Measurements from ENCODE around the gene GPR17. TPM values are rescaled to one million over a fixed set of nuclear protein-coding genes. Genes with fewer than 3 reads are reported as not detected.

The GPR17 gene
- total and polyA plus RNA-seq, 2 experiments from 2014 or later, result 0.09 TPM; not detected in 1

DNA sequence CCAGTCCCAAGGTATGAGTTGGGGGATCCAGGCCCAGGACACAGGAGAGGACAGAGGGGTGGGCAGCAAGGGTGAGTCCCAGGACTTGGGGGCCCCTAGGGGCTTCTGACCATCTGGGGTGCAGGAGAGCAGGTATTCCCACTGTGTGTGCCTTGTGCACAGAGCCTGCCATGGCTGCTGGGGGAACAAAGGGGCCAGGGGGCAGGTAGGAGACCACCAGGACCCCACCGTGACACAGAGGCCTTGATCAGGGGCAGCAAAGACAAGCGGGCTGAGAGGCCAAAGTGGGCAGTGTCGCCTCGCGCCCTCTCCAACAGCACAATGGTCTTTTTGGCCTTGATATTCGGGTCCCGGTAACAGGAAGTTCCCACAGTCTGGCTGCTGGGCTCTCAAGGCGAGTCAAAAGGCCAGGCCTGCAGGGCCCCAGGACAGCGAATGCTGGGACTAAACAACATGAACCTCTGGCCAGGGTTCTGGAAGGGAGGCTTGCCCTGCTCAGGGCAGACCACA, 12.3 kb upstream of the GPR17 start:
- no peak for DNase-seq (ENCODE audit: low read depth in 1 of 2, low spot score in 1 of 2)
- Histone ChIP-seq H3K4me1 (ENCODE audit: low read depth) (no peaks in the 10 kb centered on the region), H3K27ac (no peak overlapping the region), H3K4me3 (no peak overlapping the region), H3K9me3 (ENCODE audit: low read depth) (no peaks in the 10 kb centered on the region), H3K36me3 (no peaks in the 10 kb centered on the region), H3K27me3 (no peaks in the 10 kb centered on the region)
- TF ChIP-seq, protein P1, sequence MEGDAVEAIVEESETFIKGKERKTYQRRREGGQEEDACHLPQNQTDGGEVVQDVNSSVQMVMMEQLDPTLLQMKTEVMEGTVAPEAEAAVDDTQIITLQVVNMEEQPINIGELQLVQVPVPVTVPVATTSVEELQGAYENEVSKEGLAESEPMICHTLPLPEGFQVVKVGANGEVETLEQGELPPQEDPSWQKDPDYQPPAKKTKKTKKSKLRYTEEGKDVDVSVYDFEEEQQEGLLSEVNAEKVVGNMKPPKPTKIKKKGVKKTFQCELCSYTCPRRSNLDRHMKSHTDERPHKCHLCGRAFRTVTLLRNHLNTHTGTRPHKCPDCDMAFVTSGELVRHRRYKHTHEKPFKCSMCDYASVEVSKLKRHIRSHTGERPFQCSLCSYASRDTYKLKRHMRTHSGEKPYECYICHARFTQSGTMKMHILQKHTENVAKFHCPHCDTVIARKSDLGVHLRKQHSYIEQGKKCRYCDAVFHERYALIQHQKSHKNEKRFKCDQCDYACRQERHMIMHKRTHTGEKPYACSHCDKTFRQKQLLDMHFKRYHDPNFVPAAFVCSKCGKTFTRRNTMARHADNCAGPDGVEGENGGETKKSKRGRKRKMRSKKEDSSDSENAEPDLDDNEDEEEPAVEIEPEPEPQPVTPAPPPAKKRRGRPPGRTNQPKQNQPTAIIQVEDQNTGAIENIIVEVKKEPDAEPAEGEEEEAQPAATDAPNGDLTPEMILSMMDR (IDR thresholded peaks at IDR 0.05; ENCODE audit: low read depth, low read length), result no peak

DNA sequence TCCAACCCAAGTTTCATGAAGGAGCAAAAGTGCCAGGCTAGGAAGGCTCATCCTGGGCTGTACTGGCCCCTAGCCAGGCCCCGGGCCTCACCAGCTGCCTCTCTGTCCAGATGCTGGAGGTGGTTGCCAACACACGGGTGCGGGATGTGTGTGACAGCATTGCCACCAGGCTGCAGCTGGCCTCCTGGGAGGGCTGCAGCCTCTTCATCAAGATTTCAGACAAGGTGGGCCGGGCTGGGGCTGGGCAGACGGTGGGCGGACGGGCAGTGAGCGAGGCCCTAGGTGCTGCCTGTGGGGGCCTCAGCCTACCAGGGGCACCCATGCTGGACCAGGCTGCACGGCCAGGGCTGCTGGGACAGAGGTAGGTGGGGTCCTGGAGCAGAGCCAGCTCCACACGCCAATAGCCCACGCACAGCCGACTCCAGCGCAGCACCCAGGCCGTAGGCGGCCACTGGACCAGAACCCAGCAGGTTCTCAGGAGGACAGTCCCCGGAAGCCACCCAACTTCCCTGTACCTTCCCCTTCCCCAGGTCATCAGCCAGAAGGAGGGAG, 11.8 kb upstream of the GPR17 start:
- H3K36me3 ChIP-seq, result no peaks in the 10 kb centered on the region
- no peaks in the 10 kb centered on the region for H3K27me3 ChIP-seq
- H3K4me3 ChIP-seq, result no peak overlapping the region
- DNase-seq (ENCODE audit: low read depth in 1 of 2, low spot score in 1 of 2), result no peak
- no peaks in the 10 kb centered on the region for H3K4me1 ChIP-seq (ENCODE audit: low read depth)
- no peaks in the 10 kb centered on the region for H3K9me3 ChIP-seq (ENCODE audit: low read depth)
- TF ChIP-seq, protein P1 (IDR thresholded peaks at IDR 0.05; ENCODE audit: low read depth, low read length), result no peak
- no peak overlapping the region for H3K27ac ChIP-seq

DNA sequence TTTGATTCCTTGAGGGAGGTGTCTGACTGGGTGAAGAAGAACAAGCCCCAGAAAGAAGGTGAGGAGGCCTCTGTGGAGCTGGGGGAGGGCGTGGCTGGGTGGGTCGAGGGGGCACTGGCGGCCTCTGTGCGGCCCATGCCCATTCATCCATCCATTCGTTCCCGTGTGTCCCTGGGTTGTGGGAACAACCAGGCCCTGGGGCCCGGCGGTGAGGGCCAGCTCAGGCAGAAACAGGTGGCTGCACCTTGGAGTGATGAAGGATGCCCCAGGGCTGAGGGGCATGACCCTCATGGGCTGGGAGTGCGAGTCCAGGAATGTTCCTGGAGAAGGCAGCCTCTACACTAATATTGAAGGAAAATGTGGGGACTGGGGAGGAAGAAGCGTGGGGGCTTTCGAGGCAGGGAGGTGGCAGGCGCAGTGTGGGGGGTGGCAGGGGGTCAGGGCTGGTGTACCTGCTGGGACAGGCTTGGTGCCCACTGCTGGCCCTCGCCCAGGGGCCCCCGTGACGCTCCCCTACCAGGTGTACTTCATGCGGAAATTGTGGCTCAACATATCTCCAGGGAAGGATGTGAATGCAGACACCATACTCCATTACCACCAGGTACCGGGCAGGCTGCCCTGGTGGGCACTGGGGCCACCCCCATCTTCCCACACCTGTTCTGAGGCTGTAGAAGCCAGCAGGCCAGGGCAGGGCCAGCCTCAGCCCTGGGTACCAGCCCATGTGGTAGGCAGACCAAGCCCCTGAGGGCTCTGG, 11.2 kb upstream of the GPR17 start:
- TF ChIP-seq, protein P1 (IDR thresholded peaks at IDR 0.05; ENCODE audit: low read depth, low read length), result no peak
- Histone ChIP-seq H3K27ac (no peak overlapping the region), H3K36me3 (no peaks in the 10 kb centered on the region), H3K27me3 (no peaks in the 10 kb centered on the region), H3K4me1 (ENCODE audit: low read depth) (no peaks in the 10 kb centered on the region), H3K9me3 (ENCODE audit: low read depth) (no peaks in the 10 kb centered on the region), H3K4me3 (no peak overlapping the region)
- DNase-seq (ENCODE audit: low read depth in 1 of 2, low spot score in 1 of 2), result no peak

DNA sequence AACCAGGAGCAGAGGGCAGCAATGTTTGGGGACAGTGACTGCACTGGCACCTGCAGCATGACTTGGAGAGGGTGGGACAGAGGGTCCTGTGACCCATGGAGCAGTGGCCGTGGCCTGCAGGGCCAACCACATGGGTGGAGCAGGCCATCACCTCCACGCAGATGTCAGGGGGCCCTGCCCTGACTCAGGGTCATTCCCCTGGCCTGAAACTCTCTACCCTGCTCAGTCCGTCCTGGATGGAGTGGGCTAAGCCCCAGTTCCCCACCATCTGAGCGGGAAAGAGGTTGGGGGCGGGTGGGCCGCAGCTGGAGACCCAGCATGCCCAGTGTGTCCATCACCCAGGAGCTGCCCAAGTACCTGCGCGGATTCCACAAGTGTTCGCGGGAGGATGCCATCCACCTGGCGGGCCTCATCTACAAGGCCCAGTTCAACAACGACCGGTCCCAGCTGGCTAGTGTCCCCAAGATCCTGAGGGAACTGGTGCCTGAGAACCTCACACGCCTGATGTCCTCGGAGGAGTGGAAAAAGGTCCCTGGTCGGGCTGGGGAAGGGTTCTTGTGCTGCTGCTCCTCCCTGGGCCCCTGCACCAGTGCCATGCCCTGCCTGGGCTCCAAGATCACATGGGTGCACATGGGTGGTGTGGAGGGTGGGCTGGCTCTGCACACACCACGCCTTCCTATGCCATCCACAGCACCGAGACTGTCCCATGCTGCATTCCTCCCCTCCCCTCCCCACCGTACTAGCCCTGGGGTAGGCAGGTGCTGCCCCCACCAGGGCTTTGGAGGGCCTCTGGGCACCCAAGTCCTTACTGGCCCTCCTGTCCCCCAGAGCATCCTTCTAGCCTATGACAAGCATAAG, 10.3 kb upstream of the GPR17 start:
- no peak for DNase-seq (ENCODE audit: low read depth in 1 of 2, low spot score in 1 of 2)
- TF ChIP-seq, protein P1 (IDR thresholded peaks at IDR 0.05; ENCODE audit: low read depth, low read length), result no peak
- Histone ChIP-seq H3K4me3 (no peak overlapping the region), H3K4me1 (ENCODE audit: low read depth) (no peaks in the 10 kb centered on the region), H3K36me3 (no peaks in the 10 kb centered on the region), H3K27ac (no peak overlapping the region), H3K27me3 (no peaks in the 10 kb centered on the region), H3K9me3 (ENCODE audit: low read depth) (no peaks in the 10 kb centered on the region)

Data from cardiac muscle cell (in vitro differentiated cells and primary cell).